IPS-15b (cell line): Measurements from ENCODE around the gene ERCC1.
"Not testable (repeated sequence)": the region's sequence is repeated elsewhere in the genome, so short reads cannot be mapped to it uniquely, and the experiment has no call there.

ENCODE experiments used
- H3K27me3 ChIP-seq: one replicate; pipeline ENCODE4 v1.6.1; 2013; ENCODE audit warnings: low read length; ENCODE audit not compliant: control insufficient read depth, insufficient read depth
- H3K36me3 ChIP-seq: one replicate; pipeline ENCODE4 v1.6.1; 2013; ENCODE audit warnings: low read length; ENCODE audit not compliant: control insufficient read depth, insufficient read depth
- H3K4me1 ChIP-seq: one replicate; pipeline ENCODE4 v1.6.1; 2013; ENCODE audit warnings: mild to moderate bottlenecking, low read length; ENCODE audit not compliant: control insufficient read depth, insufficient read depth
- H3K4me3 ChIP-seq: one replicate; pipeline ENCODE4 v1.5.1; 2013; ENCODE audit warnings: low read depth, low read length
- H3K9ac ChIP-seq: one replicate; pipeline ENCODE4 v1.6.1; 2013; ENCODE audit warnings: low read depth, mild to moderate bottlenecking, low read length
- H3K9me3 ChIP-seq: one replicate; pipeline ENCODE4 v1.6.1; 2013; ENCODE audit warnings: mild to moderate bottlenecking, low read length; ENCODE audit not compliant: control insufficient read depth, insufficient read depth

ERCC1 gene

DNA sequence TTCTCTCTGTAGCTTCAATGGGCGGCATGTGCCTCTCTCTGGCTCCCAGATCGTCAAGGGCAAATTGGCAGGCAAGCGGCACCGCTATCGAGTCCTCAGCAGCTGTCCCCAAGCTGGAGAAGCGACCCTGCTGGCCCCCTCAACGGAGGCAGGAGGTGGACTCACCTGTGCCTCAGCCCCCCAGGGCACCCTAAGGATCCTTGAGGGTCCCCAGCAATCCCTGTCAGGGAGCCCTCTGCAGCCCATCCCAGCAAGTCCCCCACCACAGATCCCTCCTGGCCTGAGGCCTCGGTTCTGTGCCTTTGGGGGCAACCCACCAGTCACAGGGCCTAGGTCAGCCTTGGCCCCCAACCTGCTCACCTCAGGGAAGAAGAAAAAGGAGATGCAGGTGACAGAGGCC is 15.6 kb downstream of the ERCC1 start:
- peaks cover 3% of the 10 kb centered on the region for H3K27me3 ChIP-seq
- no peak overlapping the region for H3K9ac ChIP-seq
- H3K36me3 ChIP-seq: peaks cover 14% of the 10 kb centered on the region
- H3K4me1 ChIP-seq: peaks cover 3% of the 10 kb centered on the region
- no peak overlapping the region for H3K4me3 ChIP-seq
- no peaks in the 10 kb centered on the region for H3K9me3 ChIP-seq

GRCh38 chr19:45407585-45407984 is 16.1 kb downstream of the ERCC1 start:
- not testable (repeated sequence) for H3K9me3 ChIP-seq, H3K4me1 ChIP-seq, H3K27me3 ChIP-seq
- peak overlapping the region; percentile 99 for H3K9ac ChIP-seq
- peaks cover 14% of the 10 kb centered on the region for H3K36me3 ChIP-seq
- peak overlapping the region; percentile 83 for H3K4me3 ChIP-seq

DNA sequence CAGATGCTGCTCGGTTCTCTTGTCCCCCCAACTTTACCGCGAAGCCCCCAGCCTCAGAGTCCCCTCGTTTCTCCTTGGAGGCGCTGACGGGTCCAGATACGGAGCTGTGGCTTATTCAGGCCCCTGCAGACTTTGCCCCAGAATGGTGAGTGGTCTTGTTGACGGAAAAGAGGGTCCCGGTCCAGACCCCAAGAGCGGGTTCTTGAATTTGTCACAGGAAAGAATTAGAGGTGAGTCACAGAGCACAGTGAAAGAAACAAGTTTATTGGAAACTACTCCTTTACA is 16.7 kb downstream of the ERCC1 start:
- Histone ChIP-seq H3K9ac (peak overlapping the region; percentile 99), H3K9me3 (no peaks in the 10 kb centered on the region), H3K27me3 (peaks cover 9% of the 10 kb centered on the region), H3K4me1 (peaks cover 8% of the 10 kb centered on the region), H3K4me3 (peak overlapping the region; percentile 83), H3K36me3 (peaks cover 14% of the 10 kb centered on the region)

GRCh38 chr19:45406226-45407090 is 17.3 kb downstream of the ERCC1 start, which contains the start of gene POLR1G:
POLR1G (plus strand) TSS chr19:45406644; CDS start chr19:45406697, 53 bp downstream.
- peaks cover 8% of the 10 kb centered on the region for H3K4me1 ChIP-seq
- H3K27me3 ChIP-seq: peaks cover 12% of the 10 kb centered on the region
- no peaks in the 10 kb centered on the region for H3K9me3 ChIP-seq
- peaks cover 14% of the 10 kb centered on the region for H3K36me3 ChIP-seq
- H3K4me3 ChIP-seq: peak within 1 kb of the TSS; percentile 83
- peak within 1 kb of the TSS; percentile 99 for H3K9ac ChIP-seq

- H3K4me1 ChIP-seq: peaks cover 8% of the 10 kb centered on the region
- peaks cover 14% of the 10 kb centered on the region for H3K36me3 ChIP-seq
- H3K27me3 ChIP-seq: peaks cover 12% of the 10 kb centered on the region
- H3K9me3 ChIP-seq: no peaks in the 10 kb centered on the region
- H3K4me3 ChIP-seq: peak overlapping the region; percentile 83
- H3K9ac ChIP-seq: peak overlapping the region; percentile 99
Observed at GRCh38 chr19:45405435-45406225, 18.1 kb downstream of the ERCC1 start.

- no peaks in the 10 kb centered on the region for H3K9me3 ChIP-seq
- peaks cover 8% of the 10 kb centered on the region for H3K4me1 ChIP-seq
- peak within 1 kb of the TSS; percentile 83 for H3K4me3 ChIP-seq
- peak within 1 kb of the TSS; percentile 67 for H3K9ac ChIP-seq
- H3K27me3 ChIP-seq: peaks cover 12% of the 10 kb centered on the region
- H3K36me3 ChIP-seq: peaks cover 14% of the 10 kb centered on the region
Observed at GRCh38 chr19:45404557-45405434, 18.9 kb downstream of the ERCC1 start, which contains the start of gene PPP1R13L. PPP1R13L (minus strand) TSS chr19:45405069; CDS start chr19:45398318, 6,751 bp downstream.

GRCh38 chr19:45403781-45404556 is 19.7 kb downstream of the ERCC1 start:
- peaks cover 10% of the 10 kb centered on the region for H3K36me3 ChIP-seq
- peak overlapping the region; percentile 83 for H3K4me3 ChIP-seq
- no peak overlapping the region for H3K9ac ChIP-seq
- no peaks in the 10 kb centered on the region for H3K9me3 ChIP-seq
- H3K27me3 ChIP-seq: peaks cover 12% of the 10 kb centered on the region
- H3K4me1 ChIP-seq: peaks cover 8% of the 10 kb centered on the region

DNA sequence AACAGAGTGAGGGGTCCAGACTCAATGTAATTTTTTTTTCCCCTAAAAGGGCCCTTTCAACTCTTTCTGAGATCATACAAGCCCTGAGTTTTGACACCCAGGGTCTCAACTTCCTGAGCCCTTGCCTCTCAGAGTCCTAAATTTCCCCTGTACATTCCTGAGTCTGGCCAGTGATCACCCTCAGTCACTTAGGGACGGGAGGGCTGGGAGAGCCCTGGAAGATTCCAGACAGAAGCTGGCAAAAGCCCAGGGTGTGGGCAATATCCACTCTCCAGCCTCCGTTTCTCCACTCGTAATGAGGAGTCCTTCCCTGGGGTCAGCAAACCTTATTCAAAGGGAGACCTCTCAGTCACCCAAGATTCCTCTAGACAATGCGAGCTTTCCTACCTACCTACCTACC is 20.4 kb downstream of the ERCC1 start:
- H3K9ac ChIP-seq: no peak overlapping the region
- H3K9me3 ChIP-seq: no peaks in the 10 kb centered on the region
- H3K27me3 ChIP-seq: peaks cover 14% of the 10 kb centered on the region
- peaks cover 7% of the 10 kb centered on the region for H3K36me3 ChIP-seq
- H3K4me3 ChIP-seq: peak overlapping the region; percentile 83
- H3K4me1 ChIP-seq: peaks cover 8% of the 10 kb centered on the region

DNA sequence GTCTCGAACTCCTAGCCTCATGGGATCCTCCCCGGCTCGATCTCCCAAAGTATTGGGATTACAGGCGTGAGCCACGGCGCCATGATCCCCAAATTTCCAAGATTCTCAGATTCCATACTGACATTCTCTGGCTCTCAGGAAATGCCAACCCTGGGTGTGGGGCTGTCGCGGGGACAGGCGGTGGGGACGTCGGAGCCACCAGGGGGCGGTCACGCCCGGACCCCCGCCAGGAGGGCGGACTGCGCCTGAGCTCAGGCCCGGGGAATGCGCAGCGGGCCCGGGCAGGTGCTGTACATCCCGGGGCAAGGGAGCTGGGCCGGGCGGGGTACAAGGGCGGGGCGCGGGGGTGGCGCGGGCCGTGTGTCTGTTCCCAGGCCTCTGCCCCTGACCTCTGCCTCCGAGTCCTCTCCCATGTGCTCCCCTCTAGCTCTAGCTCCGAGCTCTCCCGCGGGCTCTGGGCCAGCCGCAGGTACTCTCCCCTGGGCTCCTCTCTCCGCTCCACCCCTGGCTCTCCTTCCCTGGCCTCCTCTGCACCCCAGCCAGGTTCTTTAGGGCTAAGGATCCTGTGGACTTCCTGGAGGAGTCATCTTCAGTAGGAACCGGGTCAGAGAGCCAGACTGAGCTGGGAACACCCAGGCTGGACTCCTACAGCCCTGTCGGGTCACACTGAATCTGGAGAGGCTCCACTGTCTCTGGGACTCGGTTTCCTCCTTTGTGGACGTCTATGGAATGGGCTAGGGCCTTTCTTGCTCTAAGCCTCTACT is 21.2 kb downstream of the ERCC1 start:
- Histone ChIP-seq H3K27me3 (peaks cover 19% of the 10 kb centered on the region), H3K9ac (no peak overlapping the region), H3K4me3 (peak overlapping the region; percentile 28), H3K4me1 (peaks cover 8% of the 10 kb centered on the region), H3K36me3 (peaks cover 3% of the 10 kb centered on the region), H3K9me3 (no peaks in the 10 kb centered on the region)

GRCh38 chr19:45401815-45402214 is 21.9 kb downstream of the ERCC1 start:
- no peaks in the 10 kb centered on the region for H3K9me3 ChIP-seq
- H3K9ac ChIP-seq: no peak overlapping the region
- peaks cover 8% of the 10 kb centered on the region for H3K4me1 ChIP-seq
- peaks cover 3% of the 10 kb centered on the region for H3K36me3 ChIP-seq
- H3K4me3 ChIP-seq: peak overlapping the region; percentile 28
- peaks cover 25% of the 10 kb centered on the region for H3K27me3 ChIP-seq
